K562 (cell line): ENCODE results near the gene PHKA2. TPM values are rescaled to one million over a fixed set of nuclear protein-coding genes. Genes with fewer than 3 reads are reported as not detected.

Source experiments
- ATAC-seq: fragments of 200-7000 bp; cut with Tn5 transposase; 3 replicates; pipeline ENCODE4 v1.9.1; 2020; ENCODE audit warnings: moderate library complexity
- BruUV-seq: library from RNA; stranded (reverse); fragments of 400-500 nt; replicated peaks from 2 replicates; lab custom pipeline; 2021; lab: Mats Ljungman, UMichigan
- CTCF ChIA-PET: fragments of 300-600 bp; formaldehyde crosslinking; extraction: SDS; loops from one replicate; lab custom pipeline; 2021; ENCODE audit warnings: low intra/inter-chr PET ratio; lab: Yijun Ruan, JAX
- POLR2A ChIA-PET: fragments of 300-600, 350-650 bp; sonication (Branson Sonifier 250); formaldehyde crosslinking; extraction: SDS; loops from one replicate; lab custom pipeline; 2021; ENCODE audit warnings: antibody characterized with exemption, inconsistent platforms; lab: Yijun Ruan, JAX
- DNase-seq, 4 experiments: peaks; one replicate each; pipeline versions ENCODE4 v3.0.0 to v3.0.0-alpha.2; 2011 to 2018; ENCODE audit warnings: low spot score in 3 of 4, mixed read lengths in 3 of 4; ENCODE audit errors: extremely low read depth in 1 of 4
- FAIRE-seq: peaks from 2 replicates; lab custom pipeline; 2011; peaks lifted over from hg19 to GRCh38; lab: Jason Lieb, UNC
- H2AFZ ChIP-seq: 2 replicates; pipeline ENCODE4 v1.6.0; 2011; ENCODE audit warnings: low read depth, low read length, control low read depth, inconsistent platforms
- H3K27ac ChIP-seq: fragments of 200-600 bp; 3 replicates; pipeline ENCODE4 v1.8.0; 2011; ENCODE audit warnings: low read depth, mild to moderate bottlenecking, control low read depth, inconsistent platforms, low read length, moderate library complexity, mixed read lengths; ENCODE audit errors: extremely low read depth
- H3K27me3 ChIP-seq, 2 experiments: fragments of 300-600 bp in 1 of 2; 2 replicates in 1 of 2; 3 replicates in 1 of 2; pipeline versions ENCODE4 v1.6.0 to v1.8.0; 2011; ENCODE audit warnings: inconsistent platforms in 2 of 2, low read length in 2 of 2, mild to moderate bottlenecking in 1 of 2, mixed read lengths in 1 of 2, moderate library complexity in 1 of 2; ENCODE audit not compliant: control insufficient read depth in 2 of 2, insufficient read depth in 2 of 2
- H3K36me3 ChIP-seq: fragments of 300-600 bp; 3 replicates; pipeline ENCODE4 v1.8.0; 2011; ENCODE audit warnings: mild to moderate bottlenecking, low read length, inconsistent platforms; ENCODE audit not compliant: control insufficient read depth, insufficient read depth
- H3K4me1 ChIP-seq, 2 experiments: fragments of 200-600 bp in 1 of 2; replicated peaks in 1 of 2; 2 replicates in 1 of 2; 3 replicates in 1 of 2; pipeline versions ENCODE4 v1.5.1 to v1.8.0; 2011; ENCODE audit warnings: inconsistent platforms in 2 of 2, low read length in 2 of 2, mild to moderate bottlenecking in 1 of 2, mixed read lengths in 1 of 2, moderate library complexity in 1 of 2; ENCODE audit not compliant: control insufficient read depth in 2 of 2, insufficient read depth in 2 of 2
- H3K4me2 ChIP-seq: 2 replicates; pipeline ENCODE4 v1.6.1; 2011; ENCODE audit warnings: low read length, control low read depth, inconsistent platforms, mixed read lengths; ENCODE audit not compliant: insufficient read depth
- H3K4me3 ChIP-seq: fragments of 200-600 bp; sonication (generic), shearing (Covaris generic); 2 replicates; pipeline ENCODE4 v1.5.1; 2016; ENCODE audit warnings: control low read depth, inconsistent platforms
- H3K79me2 ChIP-seq: fragments of 200-600 bp; 3 replicates; pipeline ENCODE4 v1.8.0; 2011; ENCODE audit warnings: low read length, inconsistent platforms; ENCODE audit not compliant: control insufficient read depth, insufficient read depth
- H3K9ac ChIP-seq, 2 experiments: 2 replicates each; pipeline versions ENCODE4 v1.6.0 to v1.6.1; 2011; ENCODE audit warnings: low read depth in 2 of 2, low read length in 2 of 2, control low read depth in 1 of 2, inconsistent platforms in 1 of 2, mild to moderate bottlenecking in 1 of 2, mixed read lengths in 1 of 2; ENCODE audit not compliant: insufficient read depth in 1 of 2
- H3K9me1 ChIP-seq: one replicate; pipeline ENCODE4 v1.6.0; 2011; ENCODE audit warnings: inconsistent platforms, mild to moderate bottlenecking, low read length, moderate library complexity; ENCODE audit not compliant: control insufficient read depth, insufficient read depth
- H3K9me3 ChIP-seq: replicated peaks from 2 replicates; pipeline ENCODE4 v1.5.1; 2011; ENCODE audit warnings: low read depth, low read length, inconsistent platforms; ENCODE audit not compliant: control insufficient read depth, insufficient read depth
- H4K20me1 ChIP-seq: replicated peaks from 2 replicates; pipeline ENCODE4 v1.6.1; 2011; ENCODE audit warnings: low read length, inconsistent platforms, mixed read lengths; ENCODE audit not compliant: control insufficient read depth, insufficient read depth
- KHSRP ChIP-seq: fragments of 450-650 bp; IDR thresholded peaks from 2 replicates; pipeline ENCODE4 v1.6.1; 2017
- PHF8 ChIP-seq: fragments of 200-600 bp; sonication (generic); IDR thresholded peaks from 2 replicates; pipeline ENCODE4 v1.6.1; 2012; ENCODE audit warnings: mixed run types, mild to moderate bottlenecking, inconsistent platforms, low read length, moderate library complexity, borderline replicate concordance
- POLR3G ChIP-seq: IDR thresholded peaks from 2 replicates; pipeline ENCODE4 v1.6.1; 2011; ENCODE audit not compliant: insufficient read length, insufficient replicate concordance; ENCODE audit errors: extremely low read depth
- PRDM10 ChIP-seq: fragments of 450-650 bp; IDR thresholded peaks from 2 replicates; pipeline ENCODE4 v1.6.1; 2018; ENCODE audit not compliant: partially characterized antibody
- RBM14 ChIP-seq: fragments of 200-400 bp; formaldehyde crosslinking; IDR thresholded peaks from 2 replicates; pipeline ENCODE4 v1.6.1; 2018; ENCODE audit warnings: low read depth, mild to moderate bottlenecking, low read length, moderate library complexity, borderline replicate concordance; ENCODE audit not compliant: insufficient read depth
- RFX1 ChIP-seq: fragments of 450-650 bp; IDR thresholded peaks from 2 replicates; pipeline ENCODE4 v1.6.1; 2016; ENCODE audit warnings: mild to moderate bottlenecking, moderate library complexity
- TARDBP ChIP-seq: fragments of 450-650 bp; IDR thresholded peaks from 2 replicates; pipeline ENCODE4 v1.6.1; 2016
- WHSC1 ChIP-seq: IDR thresholded peaks from one replicate; pipeline ENCODE4 v1.6.1; 2012; ENCODE audit warnings: low read length, control low read depth, inconsistent platforms
- XRCC5 ChIP-seq: fragments of 200-400 bp; formaldehyde crosslinking; IDR thresholded peaks from 2 replicates; pipeline ENCODE4 v1.6.1; 2017; ENCODE audit warnings: low read depth, mild to moderate bottlenecking, low read length
- ZBTB26 ChIP-seq: fragments of 450-650 bp; formaldehyde crosslinking; IDR thresholded peaks from 2 replicates; pipeline ENCODE4 v1.4.0; 2022; ENCODE audit warnings: missing genetic modification characterization
- ZKSCAN1 ChIP-seq: fragments of 150-350 bp; IDR thresholded peaks from 2 replicates; pipeline ENCODE4 v1.6.1; 2016; ENCODE audit warnings: low read depth, low read length
- ZNF384 ChIP-seq: IDR thresholded peaks from 2 replicates; pipeline ENCODE4 v1.6.1; 2012; ENCODE audit warnings: low read depth, low read length, improper control_type of control experiment
- ZNF655 ChIP-seq: fragments of 250-450 bp; sonication (Bioruptor Pico); IDR thresholded peaks from 2 replicates; pipeline ENCODE4 v1.5.0; 2021
- WGBS: fragments of 100-300 bp; shearing (Covaris generic); methylation state at CpG from one replicate; pipeline ENCODE4 v1.1.6; 2016; ENCODE audit warnings: low coverage, mixed read lengths; ENCODE audit not compliant: insufficient coverage; ENCODE audit errors: missing lambda C conversion rate; 5-methylcytosine and 5-hydroxymethylcytosine counted together
- in situ Hi-C: fragments of 300-500 bp; cut with MboI; formaldehyde crosslinking; loops from 4 replicates; pipeline ENCODE4 v1.15.0; 2018; ENCODE audit warnings: inconsistent platforms, mixed read lengths
- intact Hi-C: fragments of 100-400 bp; cut with micrococcal nuclease; formaldehyde crosslinking; loops from 2 replicates; pipeline ENCODE4 v1.14.2; 2022
- polyA plus RNA-seq, 8 experiments: library from polyadenylated mRNA; depleted of rRNA in 4 of 8; stranded (reverse) in 5 of 8; unstranded in 3 of 8; fragments of >200 nt; fragmentation: Nextera tagmentation in 2 of 8; fragmentation: Illumina TruSeq in 1 of 8; extraction: Ambion mirVana in 2 of 8; extraction: Trizol in 1 of 8; gene quantifications; 2 replicates each; pipeline versions ENCODE4 v1.2.1 to v1.2.3, GENCODE V29; 2011 to 2014; ENCODE audit warnings: inconsistent platforms in 1 of 8, missing spikeins in 1 of 8
- total RNA-seq, 7 experiments: library from RNA; depleted of rRNA in 6 of 7; stranded (reverse); fragments of >200 nt in 6 of 7; fragmentation: Illumina TruSeq in 2 of 7; extraction: Trizol in 2 of 7; gene quantifications; 2 replicates each; pipeline versions ENCODE4 v1.2.1 to v1.2.3, GENCODE V29; 2011 to 2021; ENCODE audit warnings: low replicate concordance in 1 of 7

PHKA2 gene
- total and polyA plus RNA-seq, 9 of the 15 experiments (the other 6 are each of a cell fraction or from before 2014, with no cell fraction given), result 2.8 to 33.1 (median 20.3) TPM

- intact Hi-C loops (no loop called here), in situ Hi-C loops (no loop called here)
- no TSS peak for BruUV-seq
- POLR2A ChIA-PET, result no interaction called here
- no peak for ATAC-seq
- DNase-seq, result no peak
- Histone ChIP-seq H4K20me1 (no peaks in the 10 kb centered on the region), H3K9me3 (no peaks in the 10 kb centered on the region), H3K27ac (no peak overlapping the region), H3K4me1 (peaks cover 5 to 19% of the 10 kb centered on the region in 2 experiments; a peak in 3 of 5 replicates), H3K9ac (no peak overlapping the region; a peak in 1 of 4 replicates), H2AFZ (no peak overlapping the region; the same call in 1 of the 2 replicates)
- no peak for FAIRE-seq
- TF ChIP-seq ZNF384 (no peak), ZKSCAN1 (no peak), ZNF655 (CRISPR knock-in tag) (no peak), POLR3G (no peak), TARDBP (no peak), XRCC5 (no peak), KHSRP (no peak), RBM14 (no peak), PRDM10 (no peak), WHSC1 (no peak), RFX1 (no peak), ZBTB26 (no peak), PHF8 (no peak)
- TF ChIP-seq, all 486 proteins: peak for 0
- CTCF ChIA-PET, result interaction anchor here (0.6 to 1.5 kb wide), 3 partner anchors 50 to 495 kb away, joined by 3 to 5 read pairs (median 4); no protein-coding TSS in a partner anchor
- no peaks in the 10 kb centered on the region; a peak in 2 of 5 replicates for H3K27me3 ChIP-seq
- no peaks in the 10 kb centered on the region for H3K9me1 ChIP-seq
- H3K4me3 ChIP-seq, result no peak overlapping the region
- WGBS, result 39% methylated on average over 8 of the region's 8 CpGs
- H3K36me3 ChIP-seq, result no peaks in the 10 kb centered on the region
- H3K4me2 ChIP-seq, result no peak overlapping the region
- H3K79me2 ChIP-seq, result no peaks in the 10 kb centered on the region
Measured at GRCh38 chrX:18885328-18886004, 98.4 kb downstream of the PHKA2 start.
